22Rv1 (cell line): Measurements from ENCODE around the gene CMC2.

Source experiments
- CTCF ChIP-seq: fragments of 450-650 bp; IDR thresholded peaks from 2 replicates; pipeline ENCODE4 v1.5.1; 2017; ENCODE audit warnings: mild to moderate bottlenecking
- ZFX ChIP-seq: fragments of 450-650 bp; IDR thresholded peaks from 2 replicates; pipeline ENCODE4 v1.6.1; 2017; ENCODE audit warnings: antibody characterized with exemption, borderline replicate concordance

- TF ChIP-seq CTCF (no peak), ZFX (no peak)
Observed at GRCh38 chr16:80984124-80984892, 22.4 kb downstream of the CMC2 start.
